K562 treated with DMSO at 1 percent for 12 hours (cell line): ENCODE data around the gene ESF1. TPM values are rescaled to one million over a fixed set of nuclear protein-coding genes. Genes with fewer than 3 reads are reported as not detected.

ENCODE experiments used
- total RNA-seq: library from RNA; unstranded; fragments of 300-600 nt; gene quantifications from 2 replicates; pipeline ENCODE4 v1.2.3, GENCODE V29; 2022; ENCODE audit not compliant: insufficient read depth

Gene ESF1, protein sequence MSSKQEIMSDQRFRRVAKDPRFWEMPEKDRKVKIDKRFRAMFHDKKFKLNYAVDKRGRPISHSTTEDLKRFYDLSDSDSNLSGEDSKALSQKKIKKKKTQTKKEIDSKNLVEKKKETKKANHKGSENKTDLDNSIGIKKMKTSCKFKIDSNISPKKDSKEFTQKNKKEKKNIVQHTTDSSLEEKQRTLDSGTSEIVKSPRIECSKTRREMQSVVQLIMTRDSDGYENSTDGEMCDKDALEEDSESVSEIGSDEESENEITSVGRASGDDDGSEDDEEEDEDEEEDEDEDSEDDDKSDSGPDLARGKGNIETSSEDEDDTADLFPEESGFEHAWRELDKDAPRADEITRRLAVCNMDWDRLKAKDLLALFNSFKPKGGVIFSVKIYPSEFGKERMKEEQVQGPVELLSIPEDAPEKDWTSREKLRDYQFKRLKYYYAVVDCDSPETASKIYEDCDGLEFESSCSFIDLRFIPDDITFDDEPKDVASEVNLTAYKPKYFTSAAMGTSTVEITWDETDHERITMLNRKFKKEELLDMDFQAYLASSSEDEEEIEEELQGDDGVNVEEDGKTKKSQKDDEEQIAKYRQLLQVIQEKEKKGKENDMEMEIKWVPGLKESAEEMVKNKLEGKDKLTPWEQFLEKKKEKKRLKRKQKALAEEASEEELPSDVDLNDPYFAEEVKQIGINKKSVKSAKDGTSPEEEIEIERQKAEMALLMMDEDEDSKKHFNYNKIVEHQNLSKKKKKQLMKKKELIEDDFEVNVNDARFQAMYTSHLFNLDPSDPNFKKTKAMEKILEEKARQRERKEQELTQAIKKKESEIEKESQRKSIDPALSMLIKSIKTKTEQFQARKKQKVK
- 4.8 and 6.5 TPM in 2 replicates for total RNA-seq

DNA sequence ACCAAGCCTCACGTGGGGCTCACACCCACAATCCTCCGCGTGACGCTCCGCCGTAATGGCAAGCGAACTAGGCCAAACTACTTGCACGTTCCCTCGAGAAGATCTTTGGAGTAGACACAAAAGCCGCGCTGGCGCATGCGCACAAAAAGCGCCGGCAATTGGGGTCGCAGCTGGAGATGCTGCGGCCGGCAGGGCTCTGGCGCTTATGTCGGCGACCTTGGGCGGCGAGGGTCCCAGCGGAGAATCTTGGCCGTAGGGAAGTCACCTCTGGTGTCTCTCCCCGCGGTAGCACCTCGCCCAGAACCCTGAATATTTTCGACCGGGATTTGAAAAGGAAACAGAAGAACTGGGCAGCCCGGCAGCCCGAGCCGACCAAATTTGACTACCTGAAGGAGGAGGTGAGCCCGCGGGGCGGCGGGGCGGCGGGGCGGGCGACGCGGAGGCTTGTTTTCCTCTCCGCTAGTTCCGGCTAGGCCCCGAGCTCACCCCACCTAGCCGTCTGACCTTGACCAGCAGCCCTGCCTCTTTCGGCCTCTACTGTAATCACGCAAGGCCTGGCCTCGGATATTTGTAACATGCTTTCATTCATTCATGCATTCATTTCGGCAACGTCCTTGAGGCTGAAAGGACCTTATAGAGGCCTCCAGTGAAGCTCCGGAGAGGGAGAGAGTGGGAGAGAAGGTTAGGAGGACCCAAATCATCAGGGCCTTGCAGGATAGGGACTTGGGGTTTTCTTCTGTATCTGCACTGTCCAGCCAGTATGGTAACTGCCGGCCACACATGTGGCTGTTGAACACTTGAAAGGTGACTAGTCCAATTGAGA lies at the start of gene ESF1, which contains the start of gene NDUFAF5:
Gene ESF1 (minus strand): TSS at position 27 of the 823 bp plus-strand sequence. CDS start 1,779 bp downstream, outside the sequence.
Gene NDUFAF5 (plus strand): TSS at position 136 of the 823 bp plus-strand sequence. CDS start 41 bp downstream, at position 177.

Other genes starting within 250 kb of the ESF1 start
- gene TASP1, start 146.0 kb downstream of the ESF1 start, total RNA-seq, result 2.2 and 2.6 TPM in 2 replicates
- gene NDUFAF5, start 109 bp upstream of the ESF1 start, total RNA-seq, result 4.9 and 6.0 TPM in 2 replicates
- gene SEL1L2, start 205.7 kb upstream of the ESF1 start, total RNA-seq, result not detected in 2 replicates
- gene MACROD2, start 210.6 kb upstream of the ESF1 start, total RNA-seq, result not detected in 2 replicates